Measurements from ENCODE around the gene UBASH3A. TPM values are rescaled to one million over a fixed set of nuclear protein-coding genes. Genes with fewer than 3 reads are reported as not detected.

UBASH3A gene, protein sequence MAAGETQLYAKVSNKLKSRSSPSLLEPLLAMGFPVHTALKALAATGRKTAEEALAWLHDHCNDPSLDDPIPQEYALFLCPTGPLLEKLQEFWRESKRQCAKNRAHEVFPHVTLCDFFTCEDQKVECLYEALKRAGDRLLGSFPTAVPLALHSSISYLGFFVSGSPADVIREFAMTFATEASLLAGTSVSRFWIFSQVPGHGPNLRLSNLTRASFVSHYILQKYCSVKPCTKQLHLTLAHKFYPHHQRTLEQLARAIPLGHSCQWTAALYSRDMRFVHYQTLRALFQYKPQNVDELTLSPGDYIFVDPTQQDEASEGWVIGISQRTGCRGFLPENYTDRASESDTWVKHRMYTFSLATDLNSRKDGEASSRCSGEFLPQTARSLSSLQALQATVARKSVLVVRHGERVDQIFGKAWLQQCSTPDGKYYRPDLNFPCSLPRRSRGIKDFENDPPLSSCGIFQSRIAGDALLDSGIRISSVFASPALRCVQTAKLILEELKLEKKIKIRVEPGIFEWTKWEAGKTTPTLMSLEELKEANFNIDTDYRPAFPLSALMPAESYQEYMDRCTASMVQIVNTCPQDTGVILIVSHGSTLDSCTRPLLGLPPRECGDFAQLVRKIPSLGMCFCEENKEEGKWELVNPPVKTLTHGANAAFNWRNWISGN
- not detected for total RNA-seq (ENCODE audit: unreplicated experiment)
- long read RNA-seq = 0 reads

DNA sequence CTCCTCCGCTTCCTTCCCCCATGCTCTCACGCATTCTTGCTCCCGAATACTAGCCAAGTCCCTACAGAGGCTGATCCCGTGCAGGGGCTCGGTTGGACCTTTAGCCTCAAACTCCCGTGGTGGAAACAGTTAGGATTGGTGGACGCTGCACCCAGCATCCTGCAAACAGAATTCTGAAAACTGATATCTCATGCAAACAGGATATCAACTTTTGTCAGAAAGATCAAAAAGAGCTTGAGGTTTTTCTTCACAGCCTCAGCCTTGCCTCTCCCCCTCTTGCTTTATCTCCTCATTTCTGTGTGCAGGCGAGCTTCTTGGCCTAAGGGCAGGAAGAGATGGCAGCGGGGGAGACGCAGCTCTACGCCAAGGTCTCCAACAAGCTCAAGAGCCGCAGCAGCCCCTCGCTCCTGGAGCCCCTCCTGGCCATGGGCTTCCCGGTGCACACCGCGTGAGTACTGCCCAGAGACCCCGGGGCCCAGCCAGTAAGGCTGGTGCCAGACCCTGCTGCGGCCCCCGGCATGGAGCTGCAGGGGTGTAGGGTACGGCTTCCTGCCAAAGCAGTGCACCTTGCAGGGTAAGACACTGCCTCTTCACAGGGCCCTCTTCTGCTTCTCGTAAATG, at the start of gene UBASH3A:
UBASH3A (plus strand) TSS at position 292 of the 621 bp plus-strand sequence; CDS start at position 336, 44 bp downstream.
- no peak for DNase-seq
- H3K4me3 Mint-ChIP-seq (ENCODE audit: unreplicated experiment) = no peak within 1 kb of the TSS
- peaks cover 10% of the 10 kb centered on the region for H3K4me1 Mint-ChIP-seq (ENCODE audit: low read depth, unreplicated experiment)
- H3K9me3 Mint-ChIP-seq (ENCODE audit: unreplicated experiment) = peaks cover 5% of the 10 kb centered on the region
- H3K36me3 Mint-ChIP-seq (ENCODE audit: unreplicated experiment) = peaks cover 8% of the 10 kb centered on the region
- TF ChIP-seq, protein P1, sequence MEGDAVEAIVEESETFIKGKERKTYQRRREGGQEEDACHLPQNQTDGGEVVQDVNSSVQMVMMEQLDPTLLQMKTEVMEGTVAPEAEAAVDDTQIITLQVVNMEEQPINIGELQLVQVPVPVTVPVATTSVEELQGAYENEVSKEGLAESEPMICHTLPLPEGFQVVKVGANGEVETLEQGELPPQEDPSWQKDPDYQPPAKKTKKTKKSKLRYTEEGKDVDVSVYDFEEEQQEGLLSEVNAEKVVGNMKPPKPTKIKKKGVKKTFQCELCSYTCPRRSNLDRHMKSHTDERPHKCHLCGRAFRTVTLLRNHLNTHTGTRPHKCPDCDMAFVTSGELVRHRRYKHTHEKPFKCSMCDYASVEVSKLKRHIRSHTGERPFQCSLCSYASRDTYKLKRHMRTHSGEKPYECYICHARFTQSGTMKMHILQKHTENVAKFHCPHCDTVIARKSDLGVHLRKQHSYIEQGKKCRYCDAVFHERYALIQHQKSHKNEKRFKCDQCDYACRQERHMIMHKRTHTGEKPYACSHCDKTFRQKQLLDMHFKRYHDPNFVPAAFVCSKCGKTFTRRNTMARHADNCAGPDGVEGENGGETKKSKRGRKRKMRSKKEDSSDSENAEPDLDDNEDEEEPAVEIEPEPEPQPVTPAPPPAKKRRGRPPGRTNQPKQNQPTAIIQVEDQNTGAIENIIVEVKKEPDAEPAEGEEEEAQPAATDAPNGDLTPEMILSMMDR (IDR thresholded peaks at IDR 0.05; ENCODE audit: partially characterized antibody, unreplicated experiment) = no peak
- H3K27me3 Mint-ChIP-seq (ENCODE audit: unreplicated experiment) = peaks cover 2% of the 10 kb centered on the region
- H3K27ac Mint-ChIP-seq (ENCODE audit: unreplicated experiment) = no peak within 1 kb of the TSS

DNA sequence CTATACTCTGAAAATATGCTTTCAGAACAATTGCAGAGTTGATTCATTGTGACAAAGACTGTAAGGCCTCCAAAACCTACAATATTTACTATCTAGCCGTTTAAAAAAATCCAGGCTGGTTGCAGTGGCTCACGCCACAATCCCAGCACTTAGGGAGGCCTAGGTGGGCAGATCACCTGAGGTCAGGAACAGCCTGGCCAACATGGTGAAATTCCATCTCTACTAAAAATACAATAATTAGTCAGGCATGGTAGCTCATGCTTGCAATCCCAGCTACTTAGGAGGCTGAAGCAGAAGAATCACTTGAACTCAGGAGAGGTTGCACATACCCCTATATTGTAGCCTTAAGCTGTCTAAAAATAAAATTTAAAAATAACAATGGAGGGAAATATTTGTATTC, 47.7 kb upstream of the UBASH3A start:
- Mint-ChIP-seq H3K27me3 (ENCODE audit: unreplicated experiment) (peaks cover 6% of the 10 kb centered on the region), H3K4me3 (ENCODE audit: unreplicated experiment) (no peak overlapping the region), H3K9me3 (ENCODE audit: unreplicated experiment) (peaks cover 7% of the 10 kb centered on the region), H3K36me3 (ENCODE audit: unreplicated experiment) (peaks cover 49% of the 10 kb centered on the region), H3K27ac (ENCODE audit: unreplicated experiment) (no peak overlapping the region), H3K4me1 (ENCODE audit: low read depth, unreplicated experiment) (peaks cover 6% of the 10 kb centered on the region)
- no peak for DNase-seq
- TF ChIP-seq, protein P1 (IDR thresholded peaks at IDR 0.05; ENCODE audit: partially characterized antibody, unreplicated experiment) = no peak

DNA sequence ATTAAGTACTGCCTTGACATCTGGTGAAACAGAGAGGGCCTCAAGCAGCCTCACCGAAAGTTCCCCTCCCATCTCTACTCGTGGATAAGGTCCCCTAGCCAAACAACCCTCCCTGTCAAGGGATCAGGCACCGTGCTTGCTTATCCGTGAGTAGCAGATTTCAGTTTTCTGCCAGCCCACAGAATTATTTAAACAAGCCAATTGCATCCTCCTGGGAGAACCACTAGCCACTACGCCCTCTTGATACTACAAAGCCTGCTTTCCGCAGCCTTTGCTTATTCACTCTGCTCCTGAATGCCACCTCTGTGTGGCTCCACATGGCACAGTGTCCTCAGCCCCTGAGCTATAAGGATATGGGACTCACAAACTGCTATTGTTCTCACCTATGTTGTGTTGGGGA, 47.1 kb upstream of the UBASH3A start:
- H3K27me3 Mint-ChIP-seq (ENCODE audit: unreplicated experiment) = peaks cover 6% of the 10 kb centered on the region
- no peak overlapping the region for H3K27ac Mint-ChIP-seq (ENCODE audit: unreplicated experiment)
- no peak overlapping the region for H3K4me3 Mint-ChIP-seq (ENCODE audit: unreplicated experiment)
- H3K9me3 Mint-ChIP-seq (ENCODE audit: unreplicated experiment) = peaks cover 10% of the 10 kb centered on the region
- peaks cover 49% of the 10 kb centered on the region for H3K36me3 Mint-ChIP-seq (ENCODE audit: unreplicated experiment)
- TF ChIP-seq, protein P1 (IDR thresholded peaks at IDR 0.05; ENCODE audit: partially characterized antibody, unreplicated experiment) = no peak
- H3K4me1 Mint-ChIP-seq (ENCODE audit: low read depth, unreplicated experiment) = peaks cover 12% of the 10 kb centered on the region
- DNase-seq = no peak

DNA sequence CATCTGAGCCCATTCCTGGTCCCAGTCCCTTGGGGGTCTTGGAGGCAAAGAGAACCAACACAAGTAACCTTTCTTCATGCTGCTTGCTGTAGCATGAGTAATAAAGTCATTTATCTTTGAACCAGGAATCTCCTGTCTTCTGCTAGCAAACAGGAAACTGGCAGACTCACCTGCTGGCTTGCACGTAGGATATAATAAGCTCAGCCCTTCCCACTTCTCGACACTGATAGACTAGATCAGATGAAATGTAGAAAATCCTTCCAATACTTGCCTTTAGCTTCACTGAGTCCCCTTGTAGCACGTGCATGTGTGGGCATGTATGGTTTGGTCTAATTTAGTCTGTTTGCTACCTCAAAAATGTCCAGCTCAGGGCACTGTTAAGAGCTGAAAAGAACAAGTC, 46.4 kb upstream of the UBASH3A start:
- Mint-ChIP-seq H3K4me1 (ENCODE audit: low read depth, unreplicated experiment) (peaks cover 19% of the 10 kb centered on the region), H3K4me3 (ENCODE audit: unreplicated experiment) (no peak overlapping the region), H3K9me3 (ENCODE audit: unreplicated experiment) (peaks cover 9% of the 10 kb centered on the region), H3K27me3 (ENCODE audit: unreplicated experiment) (peaks cover 8% of the 10 kb centered on the region), H3K27ac (ENCODE audit: unreplicated experiment) (no peak overlapping the region), H3K36me3 (ENCODE audit: unreplicated experiment) (peaks cover 49% of the 10 kb centered on the region)
- TF ChIP-seq, protein P1 (IDR thresholded peaks at IDR 0.05; ENCODE audit: partially characterized antibody, unreplicated experiment) = no peak
- no peak for DNase-seq
